Testis (tissue), 3 donors: ENCODE measurements around the gene SEC14L3. TPM values are rescaled to one million over a fixed set of nuclear protein-coding genes. Genes with fewer than 3 reads are reported as not detected.

ENCODE experiments used
- DNase-seq: peaks from one replicate; pipeline ENCODE4 v3.0.0-alpha.2; 2019
- H3K27ac ChIP-seq, 2 donors: fragments of 200-600 bp; sonication (generic); one replicate each; pipeline ENCODE4 v1.5.1; 2019
- H3K27me3 ChIP-seq: fragments of 200-600 bp; sonication (generic); one replicate; pipeline ENCODE4 v1.5.1; 2019
- H3K36me3 ChIP-seq: fragments of 200-600 bp; sonication (generic); one replicate; pipeline ENCODE4 v1.5.1; 2017; ENCODE audit warnings: low read depth; ENCODE audit errors: missing control alignments
- H3K4me1 ChIP-seq: fragments of 200-600 bp; sonication (generic); one replicate; pipeline ENCODE4 v1.5.1; 2019
- H3K4me3 ChIP-seq, 2 donors: fragments of 200-600 bp; sonication (generic); one replicate each; pipeline ENCODE4 v1.5.1; 2017 to 2019
- H3K9me3 ChIP-seq: fragments of 200-600 bp; sonication (generic); one replicate; pipeline ENCODE4 v1.5.1; 2017
- CTCF ChIP-seq, 3 experiments: fragments of 450-650 bp in 2 of 3; fragments of 200-600 bp in 1 of 3; sonication (generic) in 1 of 3; IDR thresholded peaks; one replicate each; pipeline ENCODE4 v1.5.1; 2016 to 2019; ENCODE audit warnings: antibody characterized with exemption in 3 of 3, mild to moderate bottlenecking in 2 of 3, moderate library complexity in 1 of 3
- POLR2A ChIP-seq: fragments of 450-650 bp; IDR thresholded peaks from one replicate; pipeline ENCODE4 v1.6.1; 2017; ENCODE audit warnings: antibody characterized with exemption, mild to moderate bottlenecking, moderate library complexity
- WGBS, 2 donors: methylation state at CpG; one replicate each; pipeline ENCODE4 v1.1.5; 2018; 5-methylcytosine and 5-hydroxymethylcytosine counted together
- intact Hi-C: fragments of 100-400 bp; cut with DNase I; formaldehyde crosslinking; loops from one replicate; pipeline ENCODE4 v1.15.1; 2023; ENCODE audit warnings: low total_unique reads
- polyA plus RNA-seq: library from polyadenylated mRNA; stranded (reverse); fragments of 350-450 nt; fragmentation: Illumina TruSeq; extraction: RNeasy Lipid Tissue Mini Kit (QIAGEN cat#74804); gene quantifications from one replicate; pipeline ENCODE4 v1.2.3, GENCODE V29; 2014; ENCODE audit warnings: low read depth, low replicate concordance; ENCODE audit not compliant: insufficient read depth
- total RNA-seq, 2 donors: library from RNA; depleted of rRNA; stranded (reverse); fragments of >200 nt; gene quantifications; one replicate each; pipeline ENCODE4 v1.2.3, GENCODE V29; 2016

Gene SEC14L3
- total and polyA plus RNA-seq, 3 donors from 2014 or later, result 0.24 to 0.28 (median 0.25) TPM

GRCh38 chr22:30416403-30416802 lies 55.4 kb downstream of the SEC14L3 start:
- 75 to 97% methylated on average over 2 of the region's 2 CpGs for WGBS, 2 donors
- intact Hi-C loops, result no loop called here
- H3K36me3 ChIP-seq, result no peaks in the 10 kb centered on the region

GRCh38 chr22:30414525-30415047 lies 57.2 kb downstream of the SEC14L3 start:
- no peak overlapping the region for H3K27ac ChIP-seq
- no peak overlapping the region for H3K4me3 ChIP-seq
- 72 to 87% methylated on average over 4 of the region's 4 CpGs for WGBS, 2 donors
- no peaks in the 10 kb centered on the region for H3K4me1 ChIP-seq
- no peaks in the 10 kb centered on the region for H3K36me3 ChIP-seq
- H3K27me3 ChIP-seq, result no peaks in the 10 kb centered on the region
- DNase-seq, result no peak
- intact Hi-C loops, result no loop called here
- TF ChIP-seq CTCF (IDR thresholded peaks at IDR 0.05) (no peak), POLR2A (no peak)
- H3K9me3 ChIP-seq, result no peaks in the 10 kb centered on the region

More at GRCh38 chr22:30416403-30416802, 55.4 kb downstream of the SEC14L3 start:
- Histone ChIP-seq H3K9me3 (no peaks in the 10 kb centered on the region), H3K27ac (no peak overlapping the region), H3K4me1 (peaks cover 15% of the 10 kb centered on the region), H3K4me3 (no peak overlapping the region), H3K27me3 (no peaks in the 10 kb centered on the region)
- no peak for DNase-seq
- no peak for TF ChIP-seq POLR2A
- no peak for TF ChIP-seq CTCF (IDR thresholded peaks at IDR 0.05)

- no peak overlapping the region for H3K4me3 ChIP-seq
- DNase-seq, result no peak
- H3K9me3 ChIP-seq, result no peaks in the 10 kb centered on the region
- 67 to 74% methylated on average over 5 of the region's 5 CpGs for WGBS, 2 donors
- no peaks in the 10 kb centered on the region for H3K4me1 ChIP-seq
- TF ChIP-seq CTCF (IDR thresholded peaks at IDR 0.05), result no peak
- TF ChIP-seq POLR2A, result no peak
- intact Hi-C loops, result no loop called here
- H3K36me3 ChIP-seq, result no peaks in the 10 kb centered on the region
- no peaks in the 10 kb centered on the region for H3K27me3 ChIP-seq
- no peak overlapping the region for H3K27ac ChIP-seq
Measured at GRCh38 chr22:30413745-30414524, 57.9 kb downstream of the SEC14L3 start.

- Histone ChIP-seq H3K27me3 (no peaks in the 10 kb centered on the region), H3K4me3 (no peak overlapping the region), H3K4me1 (no peaks in the 10 kb centered on the region), H3K27ac (no peak overlapping the region), H3K36me3 (no peaks in the 10 kb centered on the region), H3K9me3 (no peaks in the 10 kb centered on the region)
- TF ChIP-seq CTCF (IDR thresholded peaks at IDR 0.05) (no peak), POLR2A (no peak)
- no peak for DNase-seq
- 89 to 95% methylated on average over 4 of the region's 4 CpGs for WGBS, 2 donors
- intact Hi-C loops, result no loop called here
Measured at GRCh38 chr22:30413001-30413400, 58.8 kb downstream of the SEC14L3 start.
